LNCAP (cell line): ENCODE results near the gene EML3.

Source experiments
- TF ChIP-seq, protein P1 (sequence below): fragments of 450-650 bp; IDR thresholded peaks from 2 replicates; pipeline ENCODE4 v1.5.1; 2017; ENCODE audit warnings: mild to moderate bottlenecking

Gene EML3

DNA sequence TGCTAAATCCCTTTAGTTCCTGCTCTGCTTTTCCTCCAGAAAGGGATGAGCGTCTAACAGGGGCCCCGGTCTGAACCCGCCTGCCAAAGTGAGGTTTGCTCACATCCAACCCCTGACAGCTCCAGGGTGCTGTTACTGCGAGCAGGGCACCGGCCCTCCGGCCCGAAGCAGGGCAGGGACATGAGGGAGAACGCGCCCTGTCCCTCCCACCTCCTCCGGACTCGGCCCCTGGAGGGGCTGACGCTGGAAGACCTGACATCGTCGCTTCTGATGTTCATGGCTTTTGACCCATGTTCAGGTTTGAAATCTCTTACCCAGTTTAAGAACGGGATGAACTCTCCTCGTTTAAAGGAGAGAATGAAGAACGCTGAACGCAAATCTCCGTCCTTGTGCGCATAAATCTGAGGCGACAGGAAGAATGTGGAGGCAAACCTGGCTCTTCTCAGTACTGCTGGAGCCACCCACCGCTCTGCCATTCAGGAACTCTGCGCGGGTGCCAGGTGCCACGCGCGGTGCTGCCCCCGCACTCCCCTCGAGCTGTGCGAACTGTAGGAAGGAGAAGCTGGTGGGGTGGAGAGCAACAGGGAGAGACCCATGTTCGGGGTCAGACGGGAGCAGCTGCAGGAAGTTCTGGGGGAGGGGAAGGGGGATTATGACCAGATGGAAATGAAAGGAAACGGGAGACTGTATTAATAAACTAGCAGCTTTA is 38.1 kb downstream of the EML3 start:
- TF ChIP-seq, protein P1, sequence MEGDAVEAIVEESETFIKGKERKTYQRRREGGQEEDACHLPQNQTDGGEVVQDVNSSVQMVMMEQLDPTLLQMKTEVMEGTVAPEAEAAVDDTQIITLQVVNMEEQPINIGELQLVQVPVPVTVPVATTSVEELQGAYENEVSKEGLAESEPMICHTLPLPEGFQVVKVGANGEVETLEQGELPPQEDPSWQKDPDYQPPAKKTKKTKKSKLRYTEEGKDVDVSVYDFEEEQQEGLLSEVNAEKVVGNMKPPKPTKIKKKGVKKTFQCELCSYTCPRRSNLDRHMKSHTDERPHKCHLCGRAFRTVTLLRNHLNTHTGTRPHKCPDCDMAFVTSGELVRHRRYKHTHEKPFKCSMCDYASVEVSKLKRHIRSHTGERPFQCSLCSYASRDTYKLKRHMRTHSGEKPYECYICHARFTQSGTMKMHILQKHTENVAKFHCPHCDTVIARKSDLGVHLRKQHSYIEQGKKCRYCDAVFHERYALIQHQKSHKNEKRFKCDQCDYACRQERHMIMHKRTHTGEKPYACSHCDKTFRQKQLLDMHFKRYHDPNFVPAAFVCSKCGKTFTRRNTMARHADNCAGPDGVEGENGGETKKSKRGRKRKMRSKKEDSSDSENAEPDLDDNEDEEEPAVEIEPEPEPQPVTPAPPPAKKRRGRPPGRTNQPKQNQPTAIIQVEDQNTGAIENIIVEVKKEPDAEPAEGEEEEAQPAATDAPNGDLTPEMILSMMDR, result no peak

DNA sequence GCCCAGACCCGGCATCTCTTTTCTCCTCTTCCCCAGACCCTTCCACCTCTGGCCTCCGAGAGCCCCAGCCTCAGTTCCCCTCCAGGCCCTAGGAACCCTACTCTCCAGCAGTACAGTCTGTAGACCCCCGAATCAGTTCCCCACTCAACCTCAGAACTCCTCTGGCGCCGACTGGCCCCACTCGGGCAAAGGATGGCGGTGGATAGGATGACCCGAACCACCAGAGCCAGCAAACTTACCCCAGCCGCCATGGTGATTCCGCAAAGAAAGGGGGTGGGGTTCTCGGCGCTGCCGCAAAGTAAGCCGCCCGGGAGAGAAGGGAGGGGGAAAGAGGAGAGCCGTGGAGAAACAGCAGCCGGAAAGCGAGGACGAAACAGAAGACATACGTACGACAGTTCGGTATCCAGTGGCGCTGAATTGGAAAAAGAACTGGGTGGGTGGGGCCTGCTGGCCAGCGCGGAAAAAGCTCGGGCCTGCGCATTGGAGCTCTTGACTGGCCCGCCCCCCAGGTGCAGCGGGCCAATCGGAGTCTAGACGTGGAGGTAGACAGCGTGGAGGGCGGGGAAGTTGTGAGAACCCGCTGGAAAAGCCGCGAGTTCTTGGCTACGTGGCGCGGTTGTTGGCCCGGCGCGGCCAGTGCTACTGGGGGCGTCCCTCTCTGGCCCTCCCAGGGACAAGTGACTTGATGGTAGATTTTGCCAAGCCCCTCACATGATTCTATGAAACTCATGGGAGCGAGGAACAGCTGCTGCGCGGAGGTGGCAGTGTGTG is 38.8 kb downstream of the EML3 start, which contains the start of gene EEF1G:
TSS of gene EEF1G (minus strand) at position 300 of the 771 bp plus-strand sequence. CDS start at position 251, 49 bp downstream.
- TF ChIP-seq, protein P1, result no peak

DNA sequence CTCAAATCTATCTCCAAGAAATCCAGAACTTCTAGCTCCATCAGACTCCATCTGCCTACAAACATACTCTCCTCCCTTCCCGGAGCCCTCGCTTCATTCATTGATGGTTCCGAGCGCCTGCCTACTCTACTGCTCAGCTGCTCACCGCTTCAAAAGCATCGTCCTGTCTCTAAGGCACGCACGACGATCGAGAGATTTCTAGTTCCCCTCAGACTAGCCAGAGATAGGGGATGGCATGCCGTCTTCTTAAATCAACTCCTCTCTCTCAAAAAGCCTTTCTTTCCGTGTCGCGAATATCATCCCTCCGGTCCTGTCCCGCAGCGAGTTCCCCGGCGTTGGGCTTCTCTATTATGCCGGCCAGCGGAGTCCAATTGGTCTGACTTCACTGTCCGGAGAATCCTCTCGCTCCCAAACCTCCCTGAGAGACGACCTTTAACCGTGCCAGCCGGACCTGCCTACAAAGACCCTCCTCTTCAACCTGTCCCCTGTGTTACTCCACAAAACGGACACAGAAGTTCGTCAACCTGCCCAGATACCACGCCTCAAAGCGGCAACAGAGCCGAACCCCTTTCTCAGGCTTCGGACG is 39.5 kb downstream of the EML3 start:
- TF ChIP-seq, protein P1, result no peak

DNA sequence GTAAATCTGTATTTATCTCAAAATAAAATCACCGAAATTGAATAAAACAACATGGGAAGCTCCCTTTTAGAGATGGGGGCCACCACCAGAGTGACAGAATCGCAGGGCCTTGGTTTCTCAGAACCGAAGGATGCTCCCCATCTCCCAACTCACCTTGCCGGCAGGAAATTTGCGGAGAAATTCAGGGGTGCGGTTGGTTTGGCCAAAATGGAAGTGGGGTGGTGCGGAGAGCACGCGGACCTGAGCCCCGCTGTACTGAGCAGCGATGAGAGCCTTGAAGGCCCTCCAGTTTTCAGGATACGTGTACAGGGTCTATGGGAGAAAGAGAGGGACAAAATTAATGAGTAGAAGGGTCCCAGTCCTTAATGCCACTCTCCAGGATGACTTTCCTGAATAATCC is 40.1 kb downstream of the EML3 start:
- TF ChIP-seq, protein P1, result no peak

DNA sequence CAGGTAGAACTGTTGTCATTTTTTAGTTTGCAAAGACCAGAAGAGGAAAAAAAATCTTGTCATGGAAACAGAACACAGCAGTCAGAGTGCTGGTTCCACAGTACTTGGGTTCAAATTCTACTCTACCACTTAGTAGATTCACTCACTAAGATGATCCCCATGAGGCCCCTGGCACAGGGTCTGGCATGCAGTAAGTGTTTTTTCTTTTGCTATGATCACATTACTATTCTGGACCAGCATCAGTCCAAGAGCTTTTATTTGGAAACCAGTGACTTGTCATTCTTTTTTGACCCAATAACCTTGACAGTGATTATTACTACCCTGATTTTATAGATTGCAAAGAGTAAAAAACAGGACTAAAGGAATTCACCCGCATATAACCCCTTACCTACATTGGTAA is 43.0 kb downstream of the EML3 start:
- TF ChIP-seq, protein P1, result no peak

DNA sequence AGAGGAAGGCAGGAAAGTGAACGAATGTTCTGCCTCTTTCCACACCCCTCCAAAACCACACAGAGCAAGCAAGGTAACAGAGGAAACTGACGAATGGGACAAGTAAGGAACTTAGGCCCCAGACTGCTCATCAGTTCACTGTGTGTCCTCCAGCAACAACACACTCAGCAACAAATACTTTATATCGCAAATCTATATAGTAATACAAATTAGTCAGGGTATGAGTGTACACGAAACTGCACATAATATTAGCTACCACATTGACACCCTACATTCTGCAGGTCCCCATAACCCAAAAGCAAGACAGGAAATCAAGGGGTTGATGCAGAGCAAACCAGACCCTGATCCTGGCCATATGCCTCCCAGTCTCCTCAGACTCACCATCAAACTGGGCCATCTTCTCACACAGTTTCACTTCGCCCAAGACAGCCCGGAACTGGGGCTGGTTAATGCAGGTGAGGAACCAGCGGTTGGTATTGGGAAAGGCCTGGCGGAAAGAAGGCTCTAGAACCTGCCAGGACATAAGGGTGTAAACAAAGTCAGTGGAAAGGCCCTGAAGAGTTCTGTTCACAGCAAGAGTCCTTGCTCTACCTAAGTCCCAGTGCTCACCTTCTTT is 45.4 kb downstream of the EML3 start:
- TF ChIP-seq, protein P1, result no peak

DNA sequence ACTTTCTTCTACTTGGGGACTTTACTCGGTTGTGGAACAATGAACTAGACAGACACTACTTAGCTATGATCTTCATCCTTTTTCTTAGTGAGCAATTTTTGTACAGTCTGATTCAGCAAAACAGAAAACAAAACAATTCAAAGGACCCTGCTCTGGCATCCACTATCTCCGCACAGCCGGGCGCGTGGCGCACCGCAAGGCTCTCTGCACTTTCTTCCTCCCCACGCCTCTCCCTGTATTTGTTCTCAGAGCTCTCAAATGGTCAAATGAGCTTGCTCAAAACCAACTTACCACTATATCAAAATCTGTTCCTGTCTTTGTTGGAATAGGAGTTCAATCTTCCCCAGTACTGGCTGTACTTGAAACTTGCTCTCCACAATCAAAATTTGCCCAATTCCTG is 46.3 kb downstream of the EML3 start:
- TF ChIP-seq, protein P1, result no peak
